Glutamatergic neuron (in vitro differentiated cells): ENCODE data around the gene CHRM1. TPM values are rescaled to one million over a fixed set of nuclear protein-coding genes. Genes with fewer than 3 reads are reported as not detected.

ENCODE experiments used
- DNase-seq: peaks from one replicate; pipeline ENCODE4 v3.0.0; 2022
- H3K27ac Mint-ChIP-seq: one replicate; pipeline ENCODE4 v1.8.0; 2020; ENCODE audit warnings: mild to moderate bottlenecking, mixed read lengths, inconsistent platforms; ENCODE audit not compliant: unreplicated experiment
- H3K27me3 Mint-ChIP-seq: one replicate; pipeline ENCODE4 v1.8.0; 2020; ENCODE audit warnings: mild to moderate bottlenecking, moderate library complexity, mixed read lengths, inconsistent platforms; ENCODE audit not compliant: unreplicated experiment
- H3K36me3 Mint-ChIP-seq: one replicate; pipeline ENCODE4 v1.8.0; 2020; ENCODE audit warnings: mild to moderate bottlenecking, mixed read lengths, inconsistent platforms; ENCODE audit not compliant: unreplicated experiment
- H3K4me1 Mint-ChIP-seq: one replicate; pipeline ENCODE4 v1.8.0; 2020; ENCODE audit warnings: mild to moderate bottlenecking, low read depth, mixed read lengths, inconsistent platforms; ENCODE audit not compliant: unreplicated experiment
- H3K4me3 Mint-ChIP-seq: one replicate; pipeline ENCODE4 v1.8.0; 2020; ENCODE audit warnings: mild to moderate bottlenecking, mixed read lengths, inconsistent platforms; ENCODE audit not compliant: unreplicated experiment
- H3K9me3 Mint-ChIP-seq: one replicate; pipeline ENCODE4 v1.8.0; 2020; ENCODE audit warnings: mild to moderate bottlenecking, moderate library complexity, mixed read lengths, inconsistent platforms; ENCODE audit not compliant: unreplicated experiment
- CTCF ChIP-seq: fragments of 200-600 bp; sonication (generic); IDR thresholded peaks from one replicate; pipeline ENCODE4 v1.5.0; 2021; ENCODE audit not compliant: partially characterized antibody, unreplicated experiment
- total RNA-seq: library from RNA; stranded (reverse); fragmentation: NEBNext Ultra II Directional; extraction: Animal tissue kit (Norgen Biotek cat#: 25700); gene quantifications from one replicate; pipeline ENCODE4 v1.2.1, GENCODE V29; 2021; ENCODE audit not compliant: unreplicated experiment

Gene CHRM1
- total RNA-seq, 1 donor from 2014 or later, result not detected

- DNase-seq, result peak; percentile 25
- H3K27ac Mint-ChIP-seq, result peak overlapping the region; percentile 100
- H3K4me1 Mint-ChIP-seq, result peaks cover 38% of the 10 kb centered on the region
- H3K27me3 Mint-ChIP-seq, result peaks cover 17% of the 10 kb centered on the region
- peak overlapping the region; percentile 100 for H3K4me3 Mint-ChIP-seq
- peaks cover 17% of the 10 kb centered on the region for H3K9me3 Mint-ChIP-seq
- no peaks in the 10 kb centered on the region for H3K36me3 Mint-ChIP-seq
- no peak for TF ChIP-seq CTCF
Measured at GRCh38 chr11:62880231-62880802, 40.8 kb downstream of the CHRM1 start.

GRCh38 chr11:62879235-62879978, 41.8 kb downstream of the CHRM1 start:
- DNase-seq, result no peak
- Mint-ChIP-seq H3K4me3 (peak overlapping the region; percentile 100), H3K9me3 (peaks cover 17% of the 10 kb centered on the region), H3K4me1 (peaks cover 38% of the 10 kb centered on the region), H3K36me3 (no peaks in the 10 kb centered on the region), H3K27me3 (peaks cover 17% of the 10 kb centered on the region), H3K27ac (peak overlapping the region; percentile 59)
- TF ChIP-seq CTCF, result no peak

- Mint-ChIP-seq H3K36me3 (no peaks in the 10 kb centered on the region), H3K4me3 (no peak overlapping the region), H3K27me3 (peaks cover 14% of the 10 kb centered on the region), H3K27ac (peak overlapping the region; percentile 8), H3K9me3 (peaks cover 12% of the 10 kb centered on the region), H3K4me1 (peaks cover 25% of the 10 kb centered on the region)
- TF ChIP-seq CTCF, result no peak
- DNase-seq, result no peak
Measured at GRCh38 chr11:62876712-62877111, 44.5 kb downstream of the CHRM1 start.

GRCh38 chr11:62875698-62876478, 45.3 kb downstream of the CHRM1 start:
- Mint-ChIP-seq H3K27me3 (peaks cover 11% of the 10 kb centered on the region), H3K4me3 (no peak overlapping the region), H3K9me3 (peaks cover 7% of the 10 kb centered on the region), H3K4me1 (peaks cover 25% of the 10 kb centered on the region), H3K27ac (peak overlapping the region; percentile 55), H3K36me3 (no peaks in the 10 kb centered on the region)
- no peak for DNase-seq
- TF ChIP-seq CTCF, result no peak

- DNase-seq, result no peak
- no peak for TF ChIP-seq CTCF
- H3K4me3 Mint-ChIP-seq, result no peak overlapping the region
- H3K27ac Mint-ChIP-seq, result no peak overlapping the region
- H3K36me3 Mint-ChIP-seq, result no peaks in the 10 kb centered on the region
- peaks cover 18% of the 10 kb centered on the region for H3K4me1 Mint-ChIP-seq
- peaks cover 4% of the 10 kb centered on the region for H3K27me3 Mint-ChIP-seq
- no peaks in the 10 kb centered on the region for H3K9me3 Mint-ChIP-seq
Measured at GRCh38 chr11:62874851-62875250, 46.3 kb downstream of the CHRM1 start.
